Right ventricle myocardium superior (tissue), 1 donor: ENCODE measurements around the gene MBOAT1. TPM values are rescaled to one million over a fixed set of nuclear protein-coding genes. Genes with fewer than 3 reads are reported as not detected.

ENCODE experiments used
- ATAC-seq: fragments of 200-7000 bp; cut with Tn5 transposase; one replicate; pipeline ENCODE4 v1.9.1; 2020; ENCODE audit warnings: mild to moderate bottlenecking; ENCODE audit not compliant: poor library complexity
- DNase-seq: peaks from one replicate; pipeline ENCODE4 v3.0.0-alpha.2; 2020
- intact Hi-C: fragments of 100-400 bp; cut with DNase I; formaldehyde crosslinking; loops from one replicate; pipeline ENCODE4 v1.11.2; 2022
- total RNA-seq: library from RNA; stranded (reverse); fragmentation: NEBNext Ultra II Directional; extraction: Animal tissue kit (Norgen Biotek cat#: 25700); gene quantifications from one replicate; pipeline ENCODE4 v1.2.1, GENCODE V29; 2021
- donor health status: DM: no; HTN: yes; CAD: no; lungs with severe emphysema.

The MBOAT1 gene
- total RNA-seq, 1 donor from 2014 or later, result 5.2 TPM

DNA sequence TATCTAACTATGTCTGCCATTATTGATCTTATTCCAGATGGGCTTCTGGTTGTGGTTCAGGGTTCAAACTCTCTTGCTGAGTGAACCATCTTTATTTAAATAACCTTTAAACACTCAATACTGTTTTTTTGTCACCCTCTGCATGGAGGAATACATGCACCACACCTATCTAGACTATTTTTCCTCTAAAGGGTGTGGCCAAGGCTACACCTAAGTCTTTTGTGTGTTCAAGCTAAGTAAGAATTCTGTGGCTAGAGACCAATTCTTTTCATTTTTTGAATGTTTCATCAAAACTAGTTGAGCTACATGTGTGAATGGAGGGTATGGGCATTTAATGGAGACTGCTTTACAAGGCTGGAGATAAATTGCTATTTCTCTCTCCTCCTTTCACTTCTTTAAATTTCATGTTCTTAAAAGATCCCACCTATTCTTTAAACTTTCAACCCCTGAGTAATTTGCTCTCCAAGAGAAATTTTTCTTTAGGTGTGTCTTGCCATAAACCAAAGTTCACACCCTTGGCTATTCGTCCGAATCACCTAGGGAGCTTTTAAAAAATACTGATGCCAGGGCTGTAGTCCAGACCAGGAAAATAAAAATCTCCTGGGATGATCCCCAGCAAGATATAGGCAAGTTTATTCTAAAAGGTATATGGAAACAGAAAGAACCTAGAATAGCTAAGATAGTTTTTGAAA is 24.8 kb upstream of the MBOAT1 start:
- DNase-seq, result no peak
- intact Hi-C loops, result no loop called here
- no peak for ATAC-seq

DNA sequence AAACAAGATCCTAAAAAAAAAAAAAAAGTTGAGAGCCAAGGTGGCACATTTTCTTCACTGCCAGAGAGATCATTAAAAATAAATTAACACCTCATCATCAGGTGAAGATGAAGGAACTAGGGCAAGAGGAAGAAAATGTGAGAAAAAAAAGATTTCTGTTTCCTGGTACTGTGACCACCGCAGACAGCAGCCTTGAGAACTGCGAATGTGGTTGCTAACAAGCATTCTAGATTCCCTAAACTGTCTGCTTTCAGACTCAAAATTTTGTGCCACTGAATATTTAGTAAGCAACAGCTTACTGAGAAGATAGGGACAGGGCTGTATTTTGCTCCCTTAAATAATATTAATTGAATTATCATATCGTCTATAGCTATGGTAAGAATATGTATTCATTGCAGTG is 24.1 kb upstream of the MBOAT1 start:
- no peak for ATAC-seq
- intact Hi-C loops, result no loop called here
- DNase-seq, result no peak

DNA sequence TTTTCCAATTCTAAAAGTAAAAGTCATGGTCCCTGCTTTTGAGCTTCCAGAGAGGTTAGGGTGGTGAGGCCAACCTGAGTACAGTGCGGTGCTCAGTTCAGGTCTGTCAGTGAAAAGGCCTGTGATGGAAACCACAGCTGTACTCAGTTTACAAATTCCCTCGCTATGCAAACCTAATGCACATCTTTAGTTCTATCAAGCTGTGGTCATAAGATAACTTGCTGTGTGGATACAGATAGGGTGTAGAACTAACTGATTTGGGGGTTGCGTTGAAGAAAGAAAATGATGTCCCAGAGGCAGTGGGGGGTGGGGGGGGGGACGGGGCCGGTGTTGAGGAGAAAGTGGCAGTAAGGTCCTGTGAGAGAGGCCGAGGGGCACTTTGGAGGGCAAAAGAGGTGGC is 22.8 kb upstream of the MBOAT1 start:
- ATAC-seq (no peak), DNase-seq (no peak)
- intact Hi-C loops, result no loop called here

DNA sequence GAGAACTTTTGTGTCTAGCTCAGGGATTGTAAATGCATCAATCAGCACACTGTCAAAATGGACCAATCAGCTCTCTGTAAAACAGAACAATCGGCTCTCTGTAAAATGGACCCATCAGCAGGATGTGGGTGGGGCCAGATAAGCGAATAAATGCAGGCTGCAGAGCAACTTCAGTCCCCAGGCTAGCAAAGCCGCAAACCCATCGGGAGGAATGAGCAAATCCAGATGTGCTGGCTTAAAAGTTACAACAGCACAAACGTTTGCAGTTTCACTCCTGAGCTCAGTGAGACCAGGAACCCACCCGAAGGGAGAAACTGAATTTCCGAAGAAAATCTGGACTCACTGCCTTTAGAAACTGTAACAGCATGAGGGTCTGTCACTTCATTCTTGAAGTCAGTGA is 21.9 kb upstream of the MBOAT1 start:
- intact Hi-C loops, result no loop called here
- DNase-seq (no peak), ATAC-seq (no peak)

DNA sequence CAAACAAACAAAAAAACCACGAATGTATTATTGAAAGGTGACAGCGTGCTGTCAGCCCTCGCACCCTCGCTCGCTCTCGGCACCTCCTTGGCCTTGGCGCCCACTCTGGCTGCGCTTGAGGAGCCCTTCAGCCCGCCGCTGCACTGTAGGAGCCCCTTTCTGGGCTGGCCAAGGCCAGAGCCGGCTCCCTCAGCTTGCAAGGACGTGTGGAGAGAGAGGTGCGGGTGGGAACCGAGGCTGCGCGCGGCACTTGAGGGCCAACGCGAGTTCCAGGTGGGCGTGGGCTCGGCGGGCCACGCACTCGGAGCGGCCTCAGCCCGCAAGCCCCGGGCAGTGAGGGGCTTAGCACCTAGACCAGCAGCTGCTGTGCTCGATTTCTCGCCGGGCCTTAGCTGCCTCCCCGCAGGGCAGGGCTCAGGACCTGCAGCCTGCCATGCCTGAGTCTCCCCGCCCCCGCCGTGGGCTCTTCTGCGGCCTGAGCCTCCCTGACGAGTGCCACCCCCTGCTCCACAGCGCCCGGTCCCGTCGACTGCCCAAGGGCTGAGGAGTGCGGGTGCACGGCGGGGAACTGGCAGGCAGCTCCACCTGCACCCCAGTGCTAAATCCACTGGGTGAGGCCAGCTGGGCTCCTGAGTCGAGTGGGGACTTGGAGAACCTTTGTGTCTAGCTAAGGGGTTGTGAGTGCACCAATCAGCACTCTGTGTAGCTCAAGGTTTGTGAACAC is 20.9 kb upstream of the MBOAT1 start:
- intact Hi-C loops, result no loop called here
- ATAC-seq (no peak), DNase-seq (no peak)

DNA sequence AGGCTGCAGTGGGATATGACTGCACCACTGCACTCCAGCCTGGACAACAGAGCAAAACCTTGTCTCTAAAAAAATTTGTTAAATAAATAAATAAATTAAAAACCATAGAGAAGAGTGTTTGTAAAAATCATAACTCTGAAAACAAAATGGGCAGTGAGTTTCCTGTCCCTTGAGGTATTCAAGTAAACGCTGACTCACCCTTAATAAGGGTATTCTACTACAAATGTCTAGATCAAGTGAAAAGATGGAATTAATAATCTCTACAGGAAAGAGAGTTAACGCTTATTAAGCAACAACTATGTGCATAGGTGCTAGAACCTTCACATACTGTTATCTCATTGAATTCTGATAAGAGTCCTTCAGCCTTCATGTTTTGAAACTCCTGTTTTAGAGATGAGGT is 19.9 kb upstream of the MBOAT1 start:
- intact Hi-C loops, result no loop called here
- ATAC-seq (no peak), DNase-seq (no peak)

DNA sequence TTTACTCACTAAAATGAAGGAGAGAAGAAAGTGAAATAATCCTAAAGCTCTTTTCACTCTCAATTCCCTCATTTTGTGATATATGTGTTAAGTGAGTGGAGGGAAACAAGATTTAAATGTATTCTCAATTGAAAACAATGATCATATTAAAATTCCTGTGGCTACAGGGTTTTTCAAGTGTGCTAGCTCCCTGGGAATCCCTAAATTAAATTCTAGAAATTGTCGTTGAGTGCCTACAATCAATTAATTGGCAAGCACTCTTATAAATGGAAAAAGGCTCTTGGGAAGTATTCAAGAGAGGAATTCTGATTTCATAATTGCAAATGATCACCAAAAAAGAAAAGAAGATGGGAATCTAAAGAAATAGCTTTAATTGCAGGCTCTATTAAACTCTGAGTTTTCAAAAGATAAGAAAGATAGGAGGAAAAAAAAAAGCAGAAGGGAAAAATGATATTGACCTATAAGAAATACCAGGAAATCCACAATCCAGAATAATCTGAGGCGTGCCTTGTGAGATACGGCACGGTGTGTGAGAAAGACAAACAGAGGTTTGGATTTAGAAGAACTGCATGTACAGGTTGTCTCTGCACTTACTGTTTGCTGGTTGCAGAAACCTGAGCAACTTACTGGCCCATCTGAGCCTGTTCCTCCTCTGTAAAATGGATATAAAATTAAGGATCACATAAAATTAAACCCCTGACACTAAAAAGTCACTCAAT is 18.3 kb upstream of the MBOAT1 start:
- DNase-seq (no peak), ATAC-seq (no peak)
- intact Hi-C loops, result no loop called here

DNA sequence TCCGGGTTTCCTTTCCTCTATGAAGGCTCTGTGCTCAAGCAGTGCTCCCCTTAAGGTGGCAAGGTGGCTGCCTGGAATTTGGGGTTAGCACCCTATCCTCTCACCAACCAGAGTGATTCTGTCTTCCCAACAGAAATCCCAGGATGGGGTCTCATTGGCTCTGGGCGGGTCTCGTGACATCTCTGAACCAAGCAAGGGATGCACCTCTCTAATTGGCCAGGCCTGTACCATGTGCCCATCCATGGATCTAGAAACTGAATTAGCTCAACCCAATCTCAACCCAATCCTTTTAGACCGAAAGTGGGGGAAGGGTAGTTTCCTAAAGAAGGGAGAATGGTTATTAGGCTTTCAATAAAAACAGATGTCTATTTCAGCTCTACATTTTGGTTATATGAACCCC is 17.6 kb upstream of the MBOAT1 start:
- ATAC-seq (no peak), DNase-seq (no peak)
- intact Hi-C loops, result no loop called here

DNA sequence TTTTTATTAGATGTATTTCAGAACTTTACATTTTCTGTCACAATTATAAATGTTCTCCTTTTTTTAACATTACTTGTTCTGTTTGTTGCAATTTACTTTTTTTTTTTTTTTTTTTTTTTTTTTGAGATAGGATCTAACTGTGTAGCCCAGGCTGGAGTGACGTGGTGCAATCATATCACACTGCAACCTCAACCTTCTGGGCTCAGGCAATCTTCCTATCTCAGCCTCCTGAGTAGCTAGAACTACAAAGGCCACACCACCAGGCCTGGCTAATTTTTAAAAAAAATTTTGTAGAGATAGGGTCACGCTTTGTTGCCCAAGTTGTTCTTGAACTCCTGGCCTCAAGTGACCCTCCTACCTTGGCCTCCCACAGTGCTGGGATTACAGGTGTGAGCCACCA is 15.1 kb upstream of the MBOAT1 start:
- intact Hi-C loops, result no loop called here
- DNase-seq (no peak), ATAC-seq (no peak)

DNA sequence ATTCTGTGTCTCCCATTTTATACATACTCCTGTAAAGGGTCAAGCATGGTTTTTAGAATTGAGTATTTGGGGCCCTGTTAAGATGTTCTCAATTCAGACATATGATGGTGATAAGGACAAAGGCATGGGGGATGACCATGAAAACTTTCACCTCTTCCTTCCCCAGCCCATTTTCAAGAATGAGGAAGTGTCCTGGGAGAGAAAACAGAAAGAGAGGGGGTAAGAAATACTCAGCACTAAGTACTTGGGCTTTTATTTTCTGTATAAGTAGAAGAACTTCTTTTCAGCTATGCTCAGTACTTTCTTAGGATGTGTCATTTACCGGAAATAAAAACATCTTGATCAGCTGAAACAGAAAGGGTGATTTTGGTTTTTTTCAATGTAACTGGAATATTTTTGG is 10.9 kb upstream of the MBOAT1 start:
- no peak for DNase-seq
- no peak for ATAC-seq
- intact Hi-C loops, result no loop called here

DNA sequence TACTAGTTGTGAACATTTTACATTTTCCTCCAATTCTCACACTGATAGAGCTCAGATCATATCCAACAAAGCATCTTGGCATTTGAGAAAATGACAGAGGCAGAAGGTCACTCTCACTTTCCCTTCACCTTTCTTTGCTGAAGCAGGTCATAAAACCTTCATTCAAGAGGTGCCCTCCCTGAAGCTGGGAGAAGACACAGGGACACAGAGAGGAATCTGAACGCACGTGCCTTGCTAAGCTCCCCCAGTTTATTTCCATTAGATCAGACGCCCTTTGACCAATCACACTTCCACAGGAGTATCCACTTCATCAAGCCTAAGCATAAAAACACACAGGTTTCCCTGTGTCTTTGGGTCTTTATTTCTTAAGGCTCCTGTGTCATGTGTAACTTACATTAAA is 9.2 kb upstream of the MBOAT1 start:
- ATAC-seq (no peak), DNase-seq (no peak)
- intact Hi-C loops, result no loop called here

DNA sequence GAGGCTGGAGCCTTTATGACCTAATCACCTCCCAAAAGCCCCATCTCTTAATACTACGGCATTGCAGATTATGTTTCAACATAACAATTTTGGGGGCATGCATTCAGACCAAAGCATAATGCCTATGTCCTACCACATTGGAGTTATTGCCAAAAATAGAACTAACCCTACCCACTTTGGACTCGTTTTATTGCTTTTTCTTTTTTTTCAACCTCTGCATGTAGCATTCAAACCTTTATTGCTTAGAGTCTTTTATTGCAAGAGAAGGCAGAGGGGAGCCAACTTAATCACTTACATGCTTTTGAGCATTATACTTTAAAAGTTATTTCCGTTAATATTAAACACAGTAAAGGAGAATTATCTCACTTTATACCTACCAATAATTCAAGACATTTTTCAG is 8.1 kb upstream of the MBOAT1 start:
- no peak for DNase-seq
- intact Hi-C loops, result no loop called here
- no peak for ATAC-seq

DNA sequence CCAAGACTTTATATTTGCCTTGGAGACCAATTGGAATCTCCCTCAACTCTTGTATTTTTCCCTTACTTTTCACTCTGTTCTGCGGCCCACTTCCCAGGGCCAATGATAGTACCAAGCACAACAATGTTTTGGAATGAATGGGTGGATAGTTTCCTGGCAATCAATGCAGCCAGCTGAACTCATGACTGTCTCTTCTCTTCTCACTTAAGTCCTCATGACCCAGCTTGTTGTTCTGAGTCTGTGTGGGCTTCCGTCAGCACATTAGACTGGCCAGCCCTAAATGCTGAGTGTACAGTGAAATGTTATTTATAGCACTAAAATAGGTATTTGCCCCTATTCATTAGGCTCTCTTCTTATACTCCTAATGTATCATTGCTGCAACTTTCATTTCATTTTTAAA is 5.6 kb upstream of the MBOAT1 start:
- DNase-seq (no peak), ATAC-seq (peak; percentile 90)
- intact Hi-C loops, result no loop called here

DNA sequence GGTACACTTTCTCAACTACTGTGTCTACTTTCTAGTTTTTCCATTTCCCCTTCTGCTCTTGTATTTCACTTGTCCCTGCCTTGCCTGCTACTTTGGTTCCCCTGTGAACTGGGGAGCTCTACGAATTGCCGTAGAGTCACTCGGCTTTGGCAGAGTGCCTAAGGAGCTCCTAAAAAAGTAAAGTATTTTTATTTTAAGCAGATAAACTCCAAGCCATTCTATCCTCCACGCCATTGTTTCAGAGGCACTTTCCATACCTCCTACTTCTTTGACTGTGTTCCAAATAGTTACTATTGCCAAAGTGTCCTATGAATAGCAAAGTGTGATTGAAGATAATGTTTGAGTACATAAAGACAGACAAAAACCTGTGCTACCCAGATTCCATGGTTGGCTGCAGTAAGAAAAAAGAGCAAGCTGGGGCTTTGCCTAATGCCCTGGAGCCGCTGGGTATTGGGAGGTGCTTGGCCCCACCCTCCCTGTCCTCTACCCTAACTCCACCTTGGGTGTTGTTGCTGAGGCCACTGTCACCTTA is 5.1 kb upstream of the MBOAT1 start:
- ATAC-seq, result peak; percentile 78
- intact Hi-C loops, result no loop called here
- DNase-seq, result no peak

DNA sequence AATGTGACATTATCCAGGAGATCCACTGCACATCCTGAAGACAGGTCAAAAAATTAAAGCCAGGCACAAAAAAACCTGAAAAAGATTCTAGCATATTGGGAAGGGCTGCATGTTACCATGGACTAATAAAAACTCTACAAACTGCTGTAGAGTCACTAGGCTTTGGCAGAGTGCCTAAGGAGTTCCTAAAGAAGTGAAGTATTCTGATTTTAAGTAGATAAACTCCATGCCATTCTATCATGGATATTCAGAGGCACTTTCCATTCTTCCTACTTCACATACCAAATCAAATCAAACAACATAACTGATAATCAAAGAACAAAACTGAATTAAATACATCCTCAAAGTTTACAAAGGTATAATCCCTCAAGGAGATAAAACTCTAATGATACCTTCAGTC is 3.0 kb upstream of the MBOAT1 start:
- intact Hi-C loops, result no loop called here
- DNase-seq, result no peak
- no peak for ATAC-seq

DNA sequence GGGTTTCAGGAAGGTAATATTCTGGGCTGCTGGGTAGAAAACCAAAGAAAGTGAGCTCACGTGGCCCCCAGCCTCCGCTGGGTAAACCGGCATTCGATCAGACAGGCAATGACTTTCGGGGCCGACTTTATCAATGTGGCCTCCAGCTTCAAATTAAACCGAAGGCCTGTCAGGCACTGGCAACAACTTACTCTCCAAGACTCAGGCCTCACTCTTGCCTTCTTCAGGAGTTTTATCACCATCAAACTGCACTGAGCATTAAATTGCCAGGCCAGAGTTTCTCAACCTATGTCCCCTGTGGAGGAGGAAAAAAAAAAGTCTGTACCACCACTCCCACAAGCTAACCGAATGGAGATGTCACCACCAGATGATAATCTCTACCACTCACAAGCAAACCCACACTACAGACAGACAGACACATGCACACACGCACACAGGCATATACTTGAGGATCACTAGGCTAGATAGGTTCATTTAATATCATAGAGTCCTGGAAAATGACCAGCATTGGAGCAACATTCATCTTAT is 1.1 kb upstream of the MBOAT1 start:
- no peak for DNase-seq
- intact Hi-C loops, result no loop called here

DNA sequence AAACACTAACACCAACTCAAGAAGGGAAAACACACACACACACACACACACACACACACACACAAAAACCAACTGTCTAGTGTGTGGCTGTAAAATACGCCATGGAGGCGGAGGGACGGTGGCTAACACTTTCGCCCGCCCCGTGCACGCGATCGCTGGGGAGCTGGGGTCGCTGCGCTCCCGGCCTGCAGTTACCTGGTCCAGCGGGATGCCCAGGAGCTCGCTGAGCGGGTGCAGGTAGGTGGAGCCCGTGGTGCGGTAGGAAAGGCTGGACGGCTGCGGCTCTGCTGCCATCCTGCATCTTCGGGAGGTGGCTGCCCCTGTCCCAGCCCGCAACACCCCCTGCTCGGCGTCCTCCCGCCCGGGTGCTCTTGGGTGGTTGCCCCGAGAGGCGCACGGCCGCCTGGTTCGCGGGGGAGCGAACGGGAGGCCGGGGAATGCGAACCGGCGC is 303 bp downstream of the MBOAT1 start:
- intact Hi-C loops, result no loop called here
- no peak for DNase-seq
- ATAC-seq, result peak; percentile 44

More for the DNA sequence above, 1.1 kb upstream of the MBOAT1 start:
- ATAC-seq, result no peak

DNA sequence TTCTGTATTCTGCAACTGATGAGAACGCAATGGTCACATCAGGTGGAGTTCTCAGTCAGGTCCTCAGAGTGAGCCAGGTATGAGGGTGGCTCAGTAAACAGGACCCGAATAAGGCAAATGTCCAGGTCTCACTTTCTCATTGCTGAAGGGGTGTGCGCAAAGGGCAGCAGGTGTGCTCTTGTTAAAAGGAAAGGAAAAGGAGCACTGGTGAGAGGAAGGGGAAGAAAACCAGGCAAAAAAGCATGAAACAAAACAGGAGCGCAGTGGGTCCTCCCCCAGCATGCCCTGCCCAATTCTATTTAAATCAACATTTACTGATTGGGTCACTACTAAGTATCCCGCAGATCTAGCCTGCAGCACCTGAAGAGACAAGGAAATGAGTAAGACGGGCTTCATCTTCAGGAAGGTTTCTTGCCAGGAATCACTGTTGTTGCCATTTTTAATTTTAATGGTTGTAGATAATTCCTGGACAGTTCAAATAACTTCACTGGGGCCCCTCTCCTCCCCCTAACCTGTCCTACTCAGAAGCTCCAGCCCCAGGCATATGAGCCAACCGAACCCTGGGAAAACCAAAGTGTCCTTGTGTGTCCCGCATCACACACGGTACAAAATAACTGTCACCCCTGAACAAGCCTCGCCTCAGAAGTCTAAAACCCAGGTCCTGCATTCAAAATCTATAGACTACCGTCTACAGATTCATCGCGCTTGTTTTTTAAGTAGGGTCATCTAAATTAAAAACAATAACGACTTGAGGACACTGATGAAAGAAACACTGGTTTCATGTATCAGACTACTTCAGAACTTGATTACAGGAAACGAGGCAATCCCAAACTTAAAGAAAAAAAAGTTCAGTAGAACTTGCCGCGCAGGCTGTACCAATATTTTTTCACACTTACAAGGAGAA is 980 bp downstream of the MBOAT1 start:
- DNase-seq, result no peak
- intact Hi-C loops, result no loop called here
- no peak for ATAC-seq

DNA sequence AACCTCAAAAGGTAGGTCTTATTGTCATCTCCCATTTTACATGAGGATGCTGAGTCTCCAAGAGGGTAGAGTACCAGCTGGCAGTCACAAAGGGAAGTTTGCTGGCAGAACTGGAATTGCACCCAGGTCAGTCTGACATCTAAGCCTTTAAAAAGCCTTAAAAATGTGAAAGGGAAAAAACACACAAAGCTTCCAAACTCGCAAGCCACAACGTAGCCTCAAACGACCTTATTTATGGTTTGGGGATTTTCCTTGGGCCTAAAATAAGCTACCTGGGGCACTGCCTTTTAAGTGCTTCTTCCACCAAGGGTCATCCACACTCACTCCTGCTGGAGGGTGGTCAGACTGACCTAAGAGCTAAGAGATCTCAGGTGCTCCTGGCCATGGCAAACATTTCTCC is 2.1 kb downstream of the MBOAT1 start:
- DNase-seq (no peak), ATAC-seq (no peak)
- intact Hi-C loops, result no loop called here
